Gastrocnemius medialis (tissue), 4 donors: ENCODE measurements around the gene KCNJ15.

ENCODE experiments used
- CTCF ChIP-seq, 5 experiments: fragments of 450-650 bp in 3 of 5; fragments of 200-600 bp in 2 of 5; sonication (generic) in 2 of 5; IDR thresholded peaks in 4 of 5; conservative IDR thresholded peaks in 1 of 5; 1 replicate in 4 of 5; 2 replicates in 1 of 5; pipeline ENCODE4 v1.5.1; 2016 to 2019; ENCODE audit warnings: antibody characterized with exemption in 5 of 5, mild to moderate bottlenecking in 3 of 5, moderate library complexity in 3 of 5
- POLR2A ChIP-seq, 2 donors: fragments of 450-650 bp; IDR thresholded peaks; one replicate each; pipeline ENCODE4 v1.6.1; 2017; ENCODE audit warnings: antibody characterized with exemption in 2 of 2, mild to moderate bottlenecking in 2 of 2, moderate library complexity in 2 of 2

GRCh38 chr21:38355353-38355752, 98.6 kb downstream of the KCNJ15 start:
- TF ChIP-seq POLR2A (IDR thresholded peaks at IDR 0.05): no peak
- TF ChIP-seq CTCF (IDR thresholded peaks at IDR 0.05 in 4 of 5, conservative IDR thresholded peaks at IDR 0.05 in 1 of 5): no peak
